ENCODE measurements around the gene HOXC13.
A peak's percentile ranks its signal among the peaks of the same experiment; 100 is the strongest.

Gene HOXC13

GRCh38 chr12:53982648-53983567 lies 44.3 kb downstream of the HOXC13 start:
- no peak for DNase-seq

- no peak for DNase-seq
These were observed 44.9 kb downstream of the HOXC13 start for GRCh38 chr12:53983568-53983949.

- DNase-seq: no peak
These were observed 45.4 kb downstream of the HOXC13 start for GRCh38 chr12:53983950-53984572.

GRCh38 chr12:53984901-53985691 lies 46.5 kb downstream of the HOXC13 start, which contains the start of gene HOXC10:
Gene HOXC10 (plus strand): TSS chr12:53985146. CDS start chr12:53985260, 114 bp downstream.
- peak; percentile 22 to 43 for DNase-seq

GRCh38 chr12:53985692-53985993 lies 47.0 kb downstream of the HOXC13 start:
- DNase-seq: no peak

- no peak for DNase-seq
These were observed 47.5 kb downstream of the HOXC13 start for GRCh38 chr12:53985994-53986685.

GRCh38 chr12:53986686-53987483 lies 48.3 kb downstream of the HOXC13 start:
- DNase-seq: no peak

- DNase-seq: no peak
These were observed 49.2 kb downstream of the HOXC13 start for GRCh38 chr12:53987787-53988230.

- no peak for DNase-seq
These were observed 50.1 kb downstream of the HOXC13 start for GRCh38 chr12:53988541-53989226.

GRCh38 chr12:53989227-53990113 lies 50.8 kb downstream of the HOXC13 start:
- no peak for DNase-seq

GRCh38 chr12:53990311-53991076 lies 51.9 kb downstream of the HOXC13 start:
- DNase-seq: no peak

- no peak for DNase-seq
These were observed 52.4 kb downstream of the HOXC13 start for GRCh38 chr12:53991077-53991460.

GRCh38 chr12:53992377-53992889 lies 53.8 kb downstream of the HOXC13 start:
- no peak for DNase-seq

GRCh38 chr12:53993162-53994008 lies 54.8 kb downstream of the HOXC13 start:
- DNase-seq: no peak

GRCh38 chr12:53994009-53994263 lies 55.3 kb downstream of the HOXC13 start:
- no peak for DNase-seq

GRCh38 chr12:53994264-53995001 lies 55.8 kb downstream of the HOXC13 start:
- DNase-seq: no peak

GRCh38 chr12:53995002-53995377 lies 56.4 kb downstream of the HOXC13 start:
- no peak for DNase-seq
